Hypothalamus (tissue), 51 donors: ENCODE measurements around the gene SH3RF1.
"Not testable (repeated sequence)": the region's sequence is repeated elsewhere in the genome, so short reads cannot be mapped to it uniquely, and the experiment has no call there.

Source experiments
- DNase-seq, 51 donors: peaks; one replicate each; lab custom pipeline; 2025; lab: John Stamatoyannopoulos, UW

Gene SH3RF1

DNA sequence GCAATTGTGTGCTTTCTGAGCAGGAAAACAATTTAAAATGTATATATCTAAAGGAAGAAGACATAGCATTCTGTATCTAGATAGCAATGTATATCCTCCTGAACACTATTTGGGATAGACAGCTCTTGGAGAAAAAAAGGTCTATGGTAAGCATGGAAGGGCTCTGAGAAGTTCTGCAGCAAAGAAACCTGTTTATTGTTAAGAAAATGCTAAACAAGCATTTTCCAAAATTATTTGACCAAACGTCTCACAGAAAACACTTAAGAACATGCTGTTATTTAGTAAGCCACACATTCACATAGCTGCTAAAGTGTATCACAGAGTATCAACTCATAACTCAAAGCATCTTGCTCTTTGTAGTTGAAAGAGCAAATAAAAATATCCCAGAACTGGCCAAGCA is 67.9 kb downstream of the SH3RF1 start:
- DNase-seq: no peak

DNA sequence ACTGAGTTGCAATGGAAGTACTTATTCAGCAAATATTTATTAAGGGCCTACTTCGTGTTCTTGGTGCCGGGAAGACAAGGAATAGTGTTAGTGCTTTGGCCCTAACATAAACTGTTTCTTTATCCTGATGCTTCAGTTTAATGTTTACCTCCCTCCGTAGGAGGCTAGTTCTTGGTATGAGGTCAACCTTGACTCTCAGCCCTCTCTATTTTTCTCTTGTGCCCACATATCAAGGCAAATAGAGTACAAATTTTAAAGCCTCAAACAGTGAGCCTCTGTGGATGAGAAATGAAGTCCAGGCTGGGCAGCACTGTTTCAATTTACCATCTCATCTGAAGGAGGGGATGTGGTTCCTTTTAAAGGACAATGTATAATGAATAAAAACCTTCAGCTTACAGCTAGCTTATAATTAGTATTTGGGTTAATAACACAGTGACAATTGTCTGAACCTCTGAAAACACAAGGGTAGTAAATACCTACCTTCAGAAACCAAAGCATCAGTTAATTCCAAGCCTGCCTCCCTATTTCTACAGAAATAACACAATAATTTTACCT is 68.5 kb downstream of the SH3RF1 start:
- DNase-seq: no peak

DNA sequence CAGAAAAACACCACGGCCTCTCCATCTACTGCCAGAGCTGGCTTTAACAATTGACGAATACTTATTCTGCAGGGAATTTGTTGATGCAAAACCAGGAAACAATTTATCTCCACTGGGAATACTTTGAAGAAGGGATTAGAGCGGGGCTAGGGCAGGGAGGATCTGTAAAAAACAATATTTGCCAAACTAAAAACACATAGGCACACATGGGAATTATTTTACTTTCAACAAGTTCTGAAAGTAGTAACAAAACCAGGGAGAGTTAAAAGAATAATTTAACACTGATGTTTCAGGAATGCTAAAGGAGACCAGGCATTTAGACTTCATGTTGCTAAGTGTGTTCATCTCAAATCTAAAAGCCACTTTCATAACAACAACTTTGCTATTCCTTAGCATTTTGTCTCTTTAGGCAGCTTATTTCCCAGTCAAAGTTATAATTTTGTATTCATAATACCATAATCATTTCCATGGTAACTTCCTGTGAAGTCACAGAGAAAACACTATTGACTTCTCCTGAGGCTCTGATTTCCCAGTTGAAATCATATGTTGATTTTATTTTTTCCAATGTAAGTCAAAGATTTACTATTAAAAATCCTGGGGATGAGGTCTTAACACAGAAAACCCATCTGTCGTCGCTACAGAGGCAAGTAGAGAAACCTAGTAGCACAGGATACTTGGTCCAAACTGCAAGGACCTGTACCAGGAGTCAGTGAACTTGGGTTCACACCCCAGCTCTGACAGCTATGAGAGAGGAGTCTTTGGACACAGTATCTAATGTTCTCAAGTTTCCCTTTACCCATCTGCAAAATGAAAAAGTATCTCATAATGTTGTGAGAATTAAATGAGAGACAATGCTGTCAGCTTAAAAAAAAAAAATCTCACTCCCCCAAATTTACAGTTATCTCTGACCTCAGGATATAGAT is 69.3 kb downstream of the SH3RF1 start:
- DNase-seq: no peak

DNA sequence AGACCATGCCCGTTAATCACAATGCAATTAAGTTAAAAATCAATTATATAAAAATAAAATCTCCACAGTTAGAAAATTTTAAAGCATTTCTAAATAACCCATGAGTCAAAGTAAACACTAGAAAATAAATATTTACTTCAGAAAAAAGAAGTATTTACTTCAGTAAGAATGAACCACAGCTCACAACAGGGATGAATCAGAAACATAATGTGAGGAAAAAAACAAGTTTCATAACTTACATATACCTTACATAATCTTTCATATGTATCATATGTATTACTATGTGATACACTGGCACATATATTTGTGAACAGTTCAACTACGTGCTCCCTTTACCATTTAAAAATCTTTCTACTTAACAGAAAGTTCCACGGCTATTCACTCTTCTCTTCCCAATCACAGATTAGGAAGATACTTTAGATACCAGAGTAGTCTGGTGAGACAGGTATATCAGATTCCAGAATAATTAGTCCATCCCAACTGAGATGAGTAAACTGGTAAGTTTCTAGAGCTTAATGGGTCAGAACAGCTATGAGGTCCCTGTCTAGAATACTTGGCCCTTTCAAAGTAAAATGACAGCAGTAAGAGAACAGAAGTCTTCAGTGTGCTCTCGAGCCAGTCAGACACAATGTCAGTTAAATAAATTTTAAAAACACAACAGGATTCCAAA is 70.3 kb downstream of the SH3RF1 start:
- no peak for DNase-seq

DNA sequence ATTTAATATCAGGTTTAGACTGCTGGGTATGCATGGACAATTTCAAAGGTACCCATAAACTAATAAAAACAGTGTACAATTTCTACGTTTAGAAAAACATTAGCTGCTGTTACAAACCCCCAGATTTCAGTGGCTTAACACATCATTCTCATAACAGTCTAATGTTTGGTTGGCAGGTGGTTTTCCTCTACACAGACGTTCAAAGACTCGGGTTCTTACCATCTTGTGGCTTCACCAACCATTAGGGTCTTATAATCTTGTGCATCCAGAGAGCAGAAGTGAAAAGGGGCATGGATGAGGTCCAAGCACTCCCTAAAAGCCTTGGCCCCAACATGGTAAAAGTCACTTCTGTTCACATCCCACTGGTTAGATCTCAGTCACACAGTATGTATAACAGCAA is 71.6 kb downstream of the SH3RF1 start:
- DNase-seq: no peak

DNA sequence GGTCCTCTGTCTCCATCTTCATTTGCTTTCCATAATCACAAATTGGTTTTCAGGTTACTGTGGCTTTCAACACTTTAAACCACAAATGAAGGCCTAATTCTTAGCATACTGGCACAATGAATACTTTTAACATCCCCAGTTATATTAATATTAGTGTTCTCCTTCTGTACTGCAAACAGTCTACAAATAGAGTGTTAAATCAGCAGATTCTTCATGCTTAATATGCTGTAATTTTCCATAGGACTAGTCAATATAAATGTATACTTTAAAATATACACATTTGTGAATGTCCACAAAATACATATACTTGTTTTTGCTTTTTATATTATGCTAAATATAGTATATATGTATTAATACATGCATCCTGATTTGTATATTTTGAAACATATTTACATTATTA is 72.6 kb downstream of the SH3RF1 start:
- DNase-seq: no peak

DNA sequence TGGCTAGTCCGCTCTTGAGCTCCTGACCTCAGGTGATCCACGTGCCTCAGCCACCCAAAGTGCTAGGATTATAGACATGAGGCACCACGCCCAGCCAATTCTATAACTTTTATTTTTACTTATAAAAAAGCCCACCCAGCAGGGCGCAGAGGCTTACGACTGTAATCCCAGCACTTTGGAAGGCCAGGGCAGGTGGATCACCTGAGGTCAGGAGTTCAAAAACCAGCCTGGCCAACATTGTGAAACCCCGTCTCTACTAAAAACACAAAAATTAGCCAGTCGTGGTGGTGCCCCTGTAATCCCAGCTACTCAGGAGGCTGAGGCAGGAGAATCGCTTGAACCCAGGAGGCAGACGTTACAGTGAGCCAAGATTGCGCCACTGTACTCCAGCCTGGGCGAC is 73.5 kb downstream of the SH3RF1 start:
- not testable (repeated sequence) for DNase-seq

DNA sequence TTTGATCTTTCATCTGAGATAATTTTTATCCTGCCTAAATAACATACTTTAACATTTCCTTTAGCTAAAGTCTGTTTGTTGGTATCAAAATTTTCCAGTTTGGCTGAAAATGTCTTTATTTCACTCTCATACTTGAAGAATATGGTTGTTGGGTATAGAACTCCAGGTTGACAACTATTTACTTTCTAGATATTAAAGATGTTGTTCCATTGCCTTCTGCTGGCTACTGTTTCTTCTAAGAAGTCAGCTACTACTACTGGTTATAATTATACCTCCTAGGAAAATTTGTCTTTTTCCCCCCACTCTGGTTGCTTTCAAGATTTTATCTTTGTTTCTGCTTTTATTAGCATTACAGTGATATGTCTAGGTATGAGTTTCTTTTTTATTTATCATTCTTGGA is 75.7 kb downstream of the SH3RF1 start:
- no peak for DNase-seq

DNA sequence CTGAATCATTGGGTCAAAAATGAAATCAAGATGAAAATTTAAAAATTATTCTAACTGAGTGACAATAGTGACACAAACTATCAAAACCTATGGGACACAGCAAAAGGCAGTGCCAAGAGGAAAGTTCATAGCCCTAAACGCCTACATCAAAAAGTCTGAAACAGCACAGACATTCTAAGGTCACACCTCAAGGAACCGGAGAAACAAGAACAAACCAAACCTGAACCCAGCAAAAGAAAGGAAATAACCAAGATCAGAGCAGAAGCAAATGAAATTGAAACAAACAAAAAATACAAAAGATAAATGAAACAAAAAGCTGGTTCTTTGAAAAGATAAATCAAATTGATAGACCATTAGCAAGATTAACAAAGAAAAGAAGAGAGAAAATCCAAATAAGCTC is 80.8 kb downstream of the SH3RF1 start:
- not testable (repeated sequence) for DNase-seq

DNA sequence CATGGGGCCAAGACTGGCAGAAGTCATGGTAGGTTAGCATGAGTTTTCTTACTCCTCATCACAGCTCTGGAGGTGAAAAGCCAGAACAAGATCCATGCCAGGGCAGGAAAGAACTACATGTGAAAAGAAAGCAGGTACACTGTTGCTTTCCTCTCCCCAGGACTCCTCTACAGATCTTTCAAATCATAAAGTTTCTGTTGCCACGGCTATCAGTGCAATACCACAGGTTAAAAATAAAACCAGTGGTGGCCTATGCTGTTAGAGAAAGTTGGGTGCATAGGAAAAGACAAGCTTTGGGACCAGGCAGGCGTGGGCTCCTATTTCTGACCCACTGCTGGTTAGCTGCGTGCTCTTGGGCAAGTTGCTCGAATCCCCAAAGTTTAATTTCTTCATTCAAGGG is 81.4 kb downstream of the SH3RF1 start:
- DNase-seq: no peak

DNA sequence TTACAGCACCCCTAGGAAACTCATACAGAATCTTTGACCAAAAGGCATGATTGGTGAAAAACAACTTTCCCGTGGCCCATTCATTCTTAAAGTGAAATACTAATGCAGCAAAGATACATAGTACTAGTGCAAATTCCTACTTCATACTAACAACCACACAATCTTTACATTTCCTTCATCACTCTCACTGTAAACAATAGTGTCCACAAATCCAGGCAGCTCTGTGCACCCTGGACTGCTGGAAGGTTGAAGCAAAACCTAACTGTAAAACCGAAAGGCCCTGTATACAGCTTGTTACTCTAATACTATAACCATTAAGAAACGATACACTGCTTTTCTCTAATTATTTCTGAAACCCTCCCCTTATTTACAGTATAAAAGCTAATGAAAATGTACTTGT is 82.6 kb downstream of the SH3RF1 start:
- DNase-seq: no peak

DNA sequence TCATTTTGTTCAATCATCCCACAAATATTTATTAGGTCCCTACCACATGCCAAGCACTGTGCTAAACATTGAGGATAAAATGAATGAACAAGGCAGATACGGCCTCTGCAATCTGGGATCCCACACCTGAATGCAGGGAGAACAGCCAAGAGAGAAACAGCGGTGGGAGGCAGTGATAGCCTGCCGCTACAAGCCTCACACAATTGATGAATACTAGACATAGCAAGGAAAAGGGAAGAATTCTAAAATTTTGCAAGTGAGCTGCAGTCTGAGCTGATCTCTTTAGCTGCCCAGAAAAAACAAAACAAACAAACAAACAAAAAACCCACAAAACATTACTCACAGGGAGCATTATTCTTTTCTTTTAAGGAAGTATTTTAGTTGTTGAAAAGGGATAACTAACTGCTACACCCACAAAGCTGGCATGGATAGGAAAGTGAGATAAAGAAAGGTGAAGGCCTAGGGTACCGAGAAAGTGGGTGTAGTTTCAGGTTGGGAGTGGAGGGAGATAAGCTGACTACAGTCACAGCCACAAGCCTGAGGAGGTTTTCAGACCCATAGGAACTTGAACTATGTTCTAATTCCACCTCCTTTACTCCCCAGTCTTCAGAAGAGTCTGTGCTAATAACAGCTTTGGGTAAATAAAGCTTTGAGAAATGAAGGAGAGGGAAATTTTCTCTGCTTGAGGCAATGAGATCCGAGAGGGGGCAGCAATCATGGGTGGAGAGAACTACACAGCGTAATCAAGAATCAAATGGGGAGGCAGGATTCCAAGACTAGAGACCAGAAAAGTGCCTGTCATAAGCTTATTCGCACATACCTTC is 85.4 kb downstream of the SH3RF1 start:
- no peak for DNase-seq

DNA sequence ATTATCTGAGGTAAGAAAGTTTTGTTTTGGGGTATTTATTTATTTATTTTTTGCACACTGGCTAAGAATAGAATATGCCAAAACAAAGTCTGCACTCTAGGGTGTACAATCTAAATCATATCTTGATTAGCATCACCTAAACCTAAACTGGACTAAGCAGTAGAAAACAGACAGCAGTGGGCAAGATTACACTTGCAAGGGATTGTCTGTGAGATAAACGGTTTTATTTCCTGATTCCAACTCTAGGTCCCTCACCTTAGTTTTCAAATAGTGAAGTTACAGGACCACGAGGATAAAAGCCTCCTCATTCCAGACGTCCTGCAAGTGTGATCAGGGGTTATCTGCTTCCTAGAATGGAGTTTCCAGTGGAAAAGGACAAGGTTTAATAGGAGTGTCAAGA is 86.1 kb downstream of the SH3RF1 start:
- DNase-seq: no peak

DNA sequence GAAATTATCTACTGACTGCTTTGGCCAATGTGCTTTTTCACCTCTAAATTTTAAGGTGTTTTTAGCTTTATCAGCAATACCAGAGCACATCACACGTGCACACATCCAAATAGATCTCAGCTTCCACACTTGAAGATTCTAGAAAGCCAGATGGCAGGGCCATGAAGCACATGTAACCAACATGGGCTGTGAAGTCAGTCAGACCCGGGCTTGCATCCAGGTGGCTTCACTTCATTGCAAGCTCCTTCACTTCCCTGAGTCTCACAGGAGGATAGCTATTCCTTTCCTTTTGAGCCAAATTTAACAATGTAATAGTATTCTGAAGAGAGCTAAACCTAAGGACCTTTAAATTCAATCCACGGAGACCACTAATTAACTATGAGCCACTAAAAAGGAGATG is 86.5 kb downstream of the SH3RF1 start:
- peak in 1 of 51 donors; percentile 7 for DNase-seq

DNA sequence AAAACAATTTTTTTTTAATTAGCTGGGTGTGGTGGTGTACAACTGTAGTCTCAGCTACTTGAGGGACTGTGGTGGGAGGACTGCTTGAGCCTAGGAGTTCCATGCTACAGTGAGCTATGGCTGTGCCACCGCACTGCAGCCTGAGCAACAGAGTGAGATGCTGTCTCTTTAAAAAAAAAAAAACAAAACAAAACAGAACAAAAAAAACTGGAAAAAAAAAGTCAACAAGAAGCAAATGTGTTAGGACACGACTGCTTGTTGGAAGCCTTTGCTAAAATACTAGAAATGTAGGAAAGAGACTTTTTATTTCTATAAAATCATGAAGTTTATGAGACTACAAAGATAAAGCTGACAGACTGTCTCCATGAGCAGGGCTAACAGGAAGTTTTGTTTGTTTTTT is 87.2 kb downstream of the SH3RF1 start:
- no peak for DNase-seq

DNA sequence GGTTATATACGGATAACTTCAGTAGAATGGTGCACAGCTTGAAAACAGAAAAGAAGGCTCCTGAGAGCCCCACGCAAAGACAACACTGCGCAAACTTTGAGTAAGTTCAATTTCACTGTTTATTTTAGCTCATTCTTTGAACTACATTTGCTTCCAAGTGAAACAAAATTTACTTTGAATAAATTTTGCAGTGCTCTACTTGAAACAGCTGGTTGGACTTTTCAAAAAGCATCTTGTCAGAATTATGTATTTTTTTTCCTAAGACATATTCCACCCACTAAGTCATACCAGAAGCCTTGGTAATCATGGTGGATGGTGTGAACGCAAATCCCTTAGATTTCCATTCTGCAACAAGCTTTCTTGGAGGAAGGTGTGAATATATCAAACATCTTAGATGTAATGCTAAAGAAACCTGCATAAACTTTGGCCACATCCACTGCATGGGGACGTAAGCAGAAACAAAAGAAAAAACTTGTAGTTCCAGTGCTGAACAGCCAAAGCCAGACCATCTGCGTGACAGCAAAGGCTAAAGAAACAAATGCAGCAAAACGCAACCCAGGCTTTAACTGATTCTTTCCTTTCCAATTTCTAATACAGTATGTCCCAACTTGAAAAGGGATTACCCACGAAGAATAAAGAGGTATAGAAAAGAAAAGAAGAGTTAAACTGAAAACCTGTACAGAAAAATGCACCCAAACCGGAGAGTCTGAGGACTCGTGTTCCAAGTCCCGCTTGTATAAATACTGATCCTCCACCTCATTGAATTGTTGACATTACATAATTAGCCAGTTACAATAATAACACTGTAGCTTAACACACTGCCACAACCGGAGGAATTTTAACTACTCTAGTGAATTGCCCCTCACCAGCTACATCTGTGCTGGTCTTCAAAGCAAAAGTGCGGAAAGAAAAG is 90.9 kb downstream of the SH3RF1 start:
- DNase-seq: peak in 2 of 51 donors; percentile 20 to 60

DNA sequence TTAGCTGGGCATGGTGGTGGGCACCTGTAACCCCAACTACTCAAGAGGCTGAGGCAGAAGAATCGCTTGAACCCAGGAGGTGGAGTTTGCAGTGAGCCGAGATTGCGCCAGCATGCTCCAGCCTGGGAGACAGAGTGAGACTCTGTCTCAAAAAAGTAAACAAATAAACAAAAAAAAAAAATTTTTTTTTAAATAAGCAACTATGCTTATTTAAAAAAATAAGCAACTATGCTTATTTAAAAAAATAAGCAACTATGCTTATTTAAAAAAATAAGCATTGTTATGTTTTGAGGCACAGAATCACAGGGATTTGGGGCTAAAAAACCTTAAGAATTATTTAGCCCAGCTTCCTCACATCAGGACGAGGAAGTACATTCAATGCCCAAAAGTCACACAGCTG is 92.7 kb downstream of the SH3RF1 start:
- not testable (repeated sequence) for DNase-seq

DNA sequence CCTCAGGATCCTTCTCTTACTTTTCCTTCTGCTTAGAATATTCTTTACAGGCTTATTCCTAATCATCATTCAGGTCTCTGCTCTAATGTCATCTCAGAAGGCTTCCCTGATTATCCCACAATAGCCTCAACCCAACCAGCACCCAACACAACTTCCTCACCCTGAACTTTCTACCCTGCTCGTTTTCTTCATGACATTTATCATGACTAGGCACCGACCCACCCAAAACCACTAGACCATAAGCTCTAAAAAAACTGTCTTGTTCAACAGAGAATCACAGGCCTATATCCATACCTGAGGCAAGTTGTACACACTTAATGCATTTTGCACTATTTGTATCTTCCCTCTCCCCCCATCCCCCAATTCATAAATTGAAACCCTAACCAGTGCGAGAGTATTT is 95.3 kb downstream of the SH3RF1 start:
- no peak for DNase-seq

DNA sequence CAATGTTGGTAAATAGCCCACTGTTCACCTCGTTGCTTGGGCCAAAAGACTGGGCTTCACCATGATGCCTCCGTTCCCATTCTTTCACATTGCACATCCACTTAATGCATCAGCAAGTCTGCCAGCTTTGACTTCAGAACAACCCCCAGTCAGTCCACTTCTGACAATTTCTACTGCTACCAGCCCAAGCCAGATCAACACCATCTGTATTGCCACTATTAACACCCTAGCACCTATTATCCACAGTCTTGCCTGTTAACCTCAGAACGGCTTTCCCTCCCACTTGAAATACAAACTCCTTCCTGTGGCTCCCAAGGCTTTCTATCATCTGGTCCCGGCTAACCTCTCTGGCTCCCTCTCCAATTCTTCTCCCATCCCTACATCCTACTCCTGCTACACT is 95.7 kb downstream of the SH3RF1 start:
- no peak for DNase-seq

DNA sequence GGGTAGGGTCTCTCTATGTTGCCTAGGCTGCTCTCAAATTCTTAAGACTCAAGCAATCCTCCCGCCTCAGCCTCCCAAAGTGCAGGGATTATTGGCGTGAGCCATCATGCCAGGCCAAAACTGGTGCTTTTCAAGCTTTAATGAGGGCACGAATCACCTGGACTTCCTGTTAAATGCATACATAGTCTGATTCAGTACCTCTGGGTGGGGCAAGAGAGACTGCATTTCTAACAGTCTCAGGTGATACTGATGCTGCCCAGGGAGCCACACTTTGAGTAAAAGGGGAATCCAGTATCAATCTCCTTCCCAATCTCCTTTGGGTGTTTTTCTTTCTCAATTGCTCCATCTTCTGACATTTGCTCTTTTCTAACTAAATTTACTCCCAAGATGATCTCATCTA is 96.5 kb downstream of the SH3RF1 start:
- DNase-seq: no peak
